Neural cell (in vitro differentiated cells): ENCODE results near the gene COG2. TPM values are rescaled to one million over a fixed set of nuclear protein-coding genes. Genes with fewer than 3 reads are reported as not detected.

Source experiments
- H2AFZ ChIP-seq: fragments of 200-600, 300-800 bp; sonication (generic), shearing (Covaris generic); 2 replicates; pipeline ENCODE4 v1.6.0; 2014; ENCODE audit warnings: low read depth, mild to moderate bottlenecking, antibody characterized with exemption, low read length, moderate library complexity
- H3F3A ChIP-seq: fragments of 200-600 bp; shearing (Covaris generic); 2 replicates; pipeline ENCODE4 v1.6.1; 2016; ENCODE audit warnings: mild to moderate bottlenecking, moderate library complexity, mixed read lengths, antibody characterized with exemption, low read length; ENCODE audit not compliant: insufficient read depth, poor library complexity, severe bottlenecking
- H3K27ac ChIP-seq: fragments of 200-600, 300-800 bp; sonication (generic), shearing (Covaris generic); 2 replicates; pipeline ENCODE4 v1.5.1; 2014; ENCODE audit warnings: mild to moderate bottlenecking, low read length, moderate library complexity
- H3K27me3 ChIP-seq: fragments of 300-800, 200-600 bp; sonication (generic), shearing (Covaris generic); 2 replicates; pipeline ENCODE4 v1.6.0; 2014; ENCODE audit warnings: mild to moderate bottlenecking, low read depth, low read length, moderate library complexity; ENCODE audit not compliant: insufficient read depth
- H3K36me3 ChIP-seq: fragments of 300-800, 200-600 bp; sonication (generic), shearing (Covaris generic); 2 replicates; pipeline ENCODE4 v1.5.1; 2014; ENCODE audit warnings: mild to moderate bottlenecking, antibody characterized with exemption, low read length, moderate library complexity; ENCODE audit not compliant: insufficient read depth
- H3K4me2 ChIP-seq: fragments of 300-800, 200-600 bp; sonication (generic), shearing (Covaris generic); 2 replicates; pipeline ENCODE4 v1.6.0; 2014; ENCODE audit warnings: mild to moderate bottlenecking, low read length
- H3K4me3 ChIP-seq: fragments of 300-800, 200-600 bp; sonication (generic), shearing (Covaris generic); 2 replicates; pipeline ENCODE4 v1.5.1; 2014; ENCODE audit warnings: mild to moderate bottlenecking, low read length, moderate library complexity
- H3K79me2 ChIP-seq: fragments of 200-600 bp; shearing (Covaris generic); replicated peaks from 2 replicates; pipeline ENCODE4 v1.6.0; 2014; ENCODE audit warnings: mild to moderate bottlenecking, low read length, moderate library complexity; ENCODE audit not compliant: insufficient read depth
- H3K9ac ChIP-seq: fragments of 300-800, 200-600 bp; sonication (generic), shearing (Covaris generic); 2 replicates; pipeline ENCODE4 v1.6.1; 2016; ENCODE audit warnings: mild to moderate bottlenecking, low read length, mixed read lengths
- H3K9me2 ChIP-seq: fragments of 200-600 bp; shearing (Covaris generic); 2 replicates; pipeline ENCODE4 v1.6.1; 2016; ENCODE audit warnings: mild to moderate bottlenecking, low read length, mixed read lengths; ENCODE audit not compliant: insufficient read depth
- H3K9me3 ChIP-seq: fragments of 200-600, 300-800 bp; sonication (generic), shearing (Covaris generic); 2 replicates; pipeline ENCODE4 v1.6.1; 2016; ENCODE audit warnings: mild to moderate bottlenecking, mixed run types, low read length, moderate library complexity, mixed read lengths
- H4K20me1 ChIP-seq: fragments of 200-600 bp; shearing (Covaris generic); 2 replicates; pipeline ENCODE4 v1.6.1; 2016; ENCODE audit warnings: mild to moderate bottlenecking, mixed run types; ENCODE audit not compliant: insufficient read depth
- CTCF ChIP-seq: fragments of 450-650 bp; IDR thresholded peaks from 2 replicates; pipeline ENCODE4 v1.5.1; 2014; ENCODE audit warnings: antibody characterized with exemption, mild to moderate bottlenecking, moderate library complexity; ENCODE audit not compliant: poor library complexity, severe bottlenecking
- EP300 ChIP-seq: fragments of 450-650 bp; conservative IDR thresholded peaks from 2 replicates; pipeline ENCODE4 v1.6.1; 2014; ENCODE audit warnings: antibody characterized with exemption, mild to moderate bottlenecking, moderate library complexity; ENCODE audit not compliant: poor library complexity, severe bottlenecking
- EZH2 ChIP-seq: fragments of 200-600, 300-800 bp; shearing (Covaris generic), sonication (generic); IDR thresholded peaks from 2 replicates; pipeline ENCODE4 v1.6.1; 2014; ENCODE audit warnings: antibody characterized with exemption, low read length, borderline replicate concordance, mild to moderate bottlenecking; ENCODE audit not compliant: insufficient read depth, poor library complexity, severe bottlenecking
- MXI1 ChIP-seq: fragments of 450-650 bp; conservative IDR thresholded peaks from 2 replicates; pipeline ENCODE4 v1.6.1; 2014; ENCODE audit warnings: antibody characterized with exemption, mild to moderate bottlenecking; ENCODE audit not compliant: poor library complexity, severe bottlenecking
- POLR2AphosphoS5 ChIP-seq: IDR thresholded peaks from 2 replicates; pipeline ENCODE4 v1.6.1; 2012
- RAD21 ChIP-seq: fragments of 450-650 bp; conservative IDR thresholded peaks from 2 replicates; pipeline ENCODE4 v1.6.1; 2014; ENCODE audit warnings: antibody characterized with exemption, mild to moderate bottlenecking, moderate library complexity
- SMC3 ChIP-seq: fragments of 450-650 bp; conservative IDR thresholded peaks from 2 replicates; pipeline ENCODE4 v1.6.1; 2014; ENCODE audit warnings: antibody characterized with exemption, mild to moderate bottlenecking, moderate library complexity; ENCODE audit not compliant: poor library complexity
- TAF1 ChIP-seq: IDR thresholded peaks from 2 replicates; pipeline ENCODE4 v1.6.1; 2012; ENCODE audit warnings: low read depth
- polyA plus RNA-seq: library from polyadenylated mRNA; depleted of rRNA; stranded (reverse); fragments of >200 nt; gene quantifications from 2 replicates; pipeline ENCODE4 v1.2.3, GENCODE V29; 2014
- TF ChIP-seq, protein P1 (sequence below): IDR thresholded peaks from 2 replicates; pipeline ENCODE4 v1.6.1; 2012; ENCODE audit warnings: borderline replicate concordance

COG2 gene
- polyA plus RNA-seq, 1 donor from 2014 or later: 14.5 TPM

DNA sequence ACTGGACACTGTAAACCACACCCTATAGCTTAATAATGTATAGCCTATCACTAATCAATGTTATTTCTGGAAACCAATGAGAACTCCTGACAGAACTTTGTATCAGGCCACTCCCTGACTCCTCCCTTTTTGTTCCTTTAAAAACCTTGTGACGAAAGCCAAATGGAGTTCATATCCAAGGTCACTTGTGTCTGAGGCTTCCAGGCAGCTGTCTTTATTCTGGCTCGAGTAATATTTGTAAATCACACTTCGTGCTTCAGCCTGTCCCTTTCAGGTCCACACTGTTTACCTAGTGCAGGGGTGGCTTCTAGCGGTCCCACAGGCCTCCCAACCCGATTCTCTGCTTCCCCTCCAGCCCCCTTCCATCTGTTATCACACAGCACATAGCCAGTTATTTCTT, 88.7 kb downstream of the COG2 start:
- TF ChIP-seq, protein P1, sequence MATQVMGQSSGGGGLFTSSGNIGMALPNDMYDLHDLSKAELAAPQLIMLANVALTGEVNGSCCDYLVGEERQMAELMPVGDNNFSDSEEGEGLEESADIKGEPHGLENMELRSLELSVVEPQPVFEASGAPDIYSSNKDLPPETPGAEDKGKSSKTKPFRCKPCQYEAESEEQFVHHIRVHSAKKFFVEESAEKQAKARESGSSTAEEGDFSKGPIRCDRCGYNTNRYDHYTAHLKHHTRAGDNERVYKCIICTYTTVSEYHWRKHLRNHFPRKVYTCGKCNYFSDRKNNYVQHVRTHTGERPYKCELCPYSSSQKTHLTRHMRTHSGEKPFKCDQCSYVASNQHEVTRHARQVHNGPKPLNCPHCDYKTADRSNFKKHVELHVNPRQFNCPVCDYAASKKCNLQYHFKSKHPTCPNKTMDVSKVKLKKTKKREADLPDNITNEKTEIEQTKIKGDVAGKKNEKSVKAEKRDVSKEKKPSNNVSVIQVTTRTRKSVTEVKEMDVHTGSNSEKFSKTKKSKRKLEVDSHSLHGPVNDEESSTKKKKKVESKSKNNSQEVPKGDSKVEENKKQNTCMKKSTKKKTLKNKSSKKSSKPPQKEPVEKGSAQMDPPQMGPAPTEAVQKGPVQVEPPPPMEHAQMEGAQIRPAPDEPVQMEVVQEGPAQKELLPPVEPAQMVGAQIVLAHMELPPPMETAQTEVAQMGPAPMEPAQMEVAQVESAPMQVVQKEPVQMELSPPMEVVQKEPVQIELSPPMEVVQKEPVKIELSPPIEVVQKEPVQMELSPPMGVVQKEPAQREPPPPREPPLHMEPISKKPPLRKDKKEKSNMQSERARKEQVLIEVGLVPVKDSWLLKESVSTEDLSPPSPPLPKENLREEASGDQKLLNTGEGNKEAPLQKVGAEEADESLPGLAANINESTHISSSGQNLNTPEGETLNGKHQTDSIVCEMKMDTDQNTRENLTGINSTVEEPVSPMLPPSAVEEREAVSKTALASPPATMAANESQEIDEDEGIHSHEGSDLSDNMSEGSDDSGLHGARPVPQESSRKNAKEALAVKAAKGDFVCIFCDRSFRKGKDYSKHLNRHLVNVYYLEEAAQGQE: no peak
- TF ChIP-seq TAF1: no peak
- no peak for TF ChIP-seq EP300
- no peak for TF ChIP-seq EZH2
- TF ChIP-seq MXI1: no peak
- no peak for TF ChIP-seq RAD21
- no peak for TF ChIP-seq CTCF
- Histone ChIP-seq H3K9me2 (no peaks in the 10 kb centered on the region), H3K27me3 (no peaks in the 10 kb centered on the region), H3K36me3 (no peaks in the 10 kb centered on the region), H3K27ac (no peak overlapping the region), H2AFZ (no peak overlapping the region), H4K20me1 (no peaks in the 10 kb centered on the region), H3K9ac (no peak overlapping the region), H3K4me2 (no peak overlapping the region), H3K79me2 (no peaks in the 10 kb centered on the region), H3K9me3 (no peaks in the 10 kb centered on the region), H3F3A (no peaks in the 10 kb centered on the region), H3K4me3 (no peak overlapping the region)

DNA sequence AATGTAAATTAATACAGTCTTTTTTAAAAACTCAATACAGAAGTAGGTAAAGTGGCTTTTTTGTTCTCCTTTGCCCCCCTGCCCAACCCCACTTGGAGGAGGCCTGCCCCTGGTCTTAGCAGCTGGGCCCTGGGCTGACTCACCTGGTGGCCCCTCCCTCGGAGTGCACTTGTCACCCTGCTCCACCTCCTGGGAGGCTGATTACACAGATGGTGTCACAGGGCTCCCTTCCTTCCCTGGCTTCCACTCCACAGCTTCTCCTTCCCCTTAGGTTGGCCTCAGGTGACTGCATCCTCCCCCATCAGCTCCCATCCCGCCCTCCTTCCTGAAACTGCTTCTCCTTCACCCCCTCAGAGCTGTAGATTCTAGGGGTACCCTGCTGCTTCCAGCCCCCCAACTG, 93.2 kb downstream of the COG2 start:
- Histone ChIP-seq H3K4me3 (no peak overlapping the region), H4K20me1 (no peaks in the 10 kb centered on the region), H3K27ac (no peak overlapping the region), H3K9ac (no peak overlapping the region), H3K4me2 (no peak overlapping the region), H3K79me2 (no peaks in the 10 kb centered on the region), H3K9me2 (no peaks in the 10 kb centered on the region), H3K36me3 (no peaks in the 10 kb centered on the region), H3F3A (no peaks in the 10 kb centered on the region), H2AFZ (no peak overlapping the region), H3K9me3 (no peaks in the 10 kb centered on the region), H3K27me3 (no peaks in the 10 kb centered on the region)
- TF ChIP-seq MXI1: no peak
- TF ChIP-seq, protein P1: no peak
- no peak for TF ChIP-seq SMC3
- TF ChIP-seq TAF1: no peak
- no peak for TF ChIP-seq EZH2
- TF ChIP-seq RAD21: no peak
- no peak for TF ChIP-seq POLR2AphosphoS5
- no peak for TF ChIP-seq CTCF
- no peak for TF ChIP-seq EP300
